Activated CD4-positive, alpha-beta memory T cell treated with anti-CD3 and anti-CD28 coated beads for 36 hours (primary cell): ENCODE measurements around the gene GNPDA2. TPM values are rescaled to one million over a fixed set of nuclear protein-coding genes. Genes with fewer than 3 reads are reported as not detected.
A peak's percentile ranks its signal among the peaks of the same experiment; 100 is the strongest.

Source experiments
- CTCF ChIA-PET: fragments of 350-600 bp; sonication (Branson Sonifier 250); formaldehyde crosslinking; loops from one replicate; lab custom pipeline; 2021; ENCODE audit warnings: antibody characterized with exemption, inconsistent platforms; lab: Charles Lee
- POLR2A ChIA-PET: fragments of 350-600 bp; sonication (Branson Sonifier 250); formaldehyde crosslinking; loops from one replicate; lab custom pipeline; 2021; ENCODE audit warnings: antibody characterized with exemption; lab: Charles Lee
- DNase-seq: peaks from one replicate; pipeline ENCODE4 v3.0.0-alpha.2; 2020
- H3K27ac Mint-ChIP-seq: one replicate; pipeline ENCODE4 v1.8.0; 2021; ENCODE audit warnings: mixed read lengths
- H3K27me3 Mint-ChIP-seq: one replicate; pipeline ENCODE4 v1.8.0; 2021; ENCODE audit warnings: mixed read lengths
- H3K36me3 Mint-ChIP-seq: one replicate; pipeline ENCODE4 v1.8.0; 2021; ENCODE audit warnings: mixed read lengths
- H3K4me1 Mint-ChIP-seq: one replicate; pipeline ENCODE4 v1.8.0; 2021; ENCODE audit warnings: low read depth, mixed read lengths
- H3K4me3 Mint-ChIP-seq: one replicate; pipeline ENCODE4 v1.8.0; 2021; ENCODE audit warnings: mild to moderate bottlenecking, mixed read lengths
- H3K9me3 Mint-ChIP-seq: one replicate; pipeline ENCODE4 v1.8.0; 2021; ENCODE audit warnings: mixed read lengths
- intact Hi-C: fragments of 100-400 bp; cut with micrococcal nuclease; formaldehyde crosslinking; loops from one replicate; pipeline ENCODE4 v1.15.1; 2023
- total RNA-seq, 2 experiments: library from RNA; stranded (reverse); gene quantifications; one replicate each; pipeline ENCODE4 v1.2.3, GENCODE V29; 2021

Gene GNPDA2
- total RNA-seq, 2 experiments from 2014 or later: 15.1 to 15.8 TPM

DNA sequence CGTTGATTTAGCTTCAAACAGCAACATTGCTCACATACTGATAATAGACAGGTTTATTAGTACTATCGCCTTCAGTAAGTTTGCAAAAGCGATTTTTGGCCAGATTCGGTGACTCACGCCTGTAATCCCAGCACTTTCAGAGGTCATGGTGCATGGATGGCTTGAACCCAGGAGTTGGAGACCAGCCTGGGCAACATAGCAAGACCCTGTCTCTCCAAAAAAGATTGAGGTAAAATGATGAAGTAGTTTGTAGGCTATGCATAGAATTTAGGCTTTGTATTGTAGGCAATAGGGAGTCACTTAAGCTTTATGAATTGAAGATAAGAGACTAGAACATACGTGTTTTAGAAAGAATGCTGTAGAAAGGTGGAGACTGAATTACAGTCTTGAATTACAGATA, 1.1 kb upstream of the GNPDA2 start:
- POLR2A ChIA-PET: interaction anchor here (2.8 kb wide), 1 partner anchor 49 kb away, joined by 30 read pairs; the partner anchor contains the start of gene GUF1
- peaks cover 33% of the 10 kb centered on the region for H3K4me1 Mint-ChIP-seq
- intact Hi-C loops: no loop called here
- peaks cover 2% of the 10 kb centered on the region for H3K27me3 Mint-ChIP-seq
- H3K36me3 Mint-ChIP-seq: no peaks in the 10 kb centered on the region
- H3K9me3 Mint-ChIP-seq: no peaks in the 10 kb centered on the region
- no peak for DNase-seq
- H3K27ac Mint-ChIP-seq: no peak overlapping the region
- CTCF ChIA-PET: no interaction called here
- H3K4me3 Mint-ChIP-seq: peak overlapping the region; percentile 92

DNA sequence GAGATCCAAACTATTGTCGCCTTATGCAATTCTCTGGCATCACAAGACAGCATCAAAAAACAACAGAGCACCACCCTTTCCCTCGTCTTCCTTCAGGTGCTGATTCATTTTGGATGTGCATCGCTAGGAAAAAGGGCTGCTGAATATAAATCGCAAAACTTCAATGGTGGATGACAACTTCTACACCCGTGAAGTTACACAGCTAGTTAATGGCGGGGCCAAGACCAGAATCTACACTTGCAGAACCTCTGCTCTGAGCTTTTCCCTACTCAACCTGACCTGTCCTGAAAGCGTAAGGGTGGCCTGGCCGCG, 674 bp downstream of the GNPDA2 start:
- DNase-seq: no peak
- Mint-ChIP-seq H3K9me3 (no peaks in the 10 kb centered on the region), H3K27ac (peak overlapping the region; percentile 85), H3K27me3 (no peaks in the 10 kb centered on the region), H3K4me3 (peak overlapping the region; percentile 92), H3K4me1 (peaks cover 39% of the 10 kb centered on the region), H3K36me3 (peaks cover 3% of the 10 kb centered on the region)
- intact Hi-C loops: loop anchor here (1.0 kb wide), 1 partner anchor 47 kb away; the partner anchor contains the start of gene GUF1
- CTCF ChIA-PET: no interaction called here
- POLR2A ChIA-PET: interaction anchor here (0.9 to 2.8 kb wide), 3 partner anchors 8 to 47 kb away, joined by 3 to 30 read pairs (median 4); partner anchors contain the start of gene GUF1

- Mint-ChIP-seq H3K4me1 (peaks cover 41% of the 10 kb centered on the region), H3K36me3 (peaks cover 3% of the 10 kb centered on the region), H3K4me3 (peak overlapping the region; percentile 92), H3K9me3 (no peaks in the 10 kb centered on the region), H3K27ac (no peak overlapping the region), H3K27me3 (no peaks in the 10 kb centered on the region)
- ChIA-PET CTCF (no interaction called here), POLR2A (interaction anchor here (0.9 to 2.8 kb wide), 2 partner anchors 43 to 46 kb away, joined by 3 to 30 read pairs; partner anchors contain the start of gene GUF1)
- DNase-seq: no peak
- intact Hi-C loops: no loop called here
Measured at GRCh38 chr4:44725166-44725565, 1.2 kb downstream of the GNPDA2 start.

DNA sequence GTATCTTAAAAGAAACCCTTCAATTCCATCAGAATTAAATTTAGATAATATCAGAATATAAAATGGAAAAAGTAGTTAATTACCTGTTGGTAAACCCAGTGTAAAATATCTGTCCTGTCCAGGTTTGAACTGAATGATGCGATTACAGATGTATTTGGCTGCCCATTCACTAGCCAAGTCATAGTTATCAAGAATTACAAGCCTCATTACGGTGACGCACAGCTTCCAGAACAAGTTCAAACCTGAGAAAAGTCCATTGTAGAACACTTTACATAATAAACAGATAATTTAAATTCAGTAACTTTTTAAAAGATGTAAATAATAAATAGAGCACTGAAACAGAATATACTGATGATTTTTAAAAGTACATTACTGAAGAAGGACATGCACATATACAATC, 4.4 kb downstream of the GNPDA2 start:
- H3K27me3 Mint-ChIP-seq: no peaks in the 10 kb centered on the region
- ChIA-PET CTCF (no interaction called here), POLR2A (no interaction called here)
- no peaks in the 10 kb centered on the region for H3K9me3 Mint-ChIP-seq
- no peak overlapping the region for H3K27ac Mint-ChIP-seq
- peaks cover 3% of the 10 kb centered on the region for H3K36me3 Mint-ChIP-seq
- no peak for DNase-seq
- H3K4me3 Mint-ChIP-seq: no peak overlapping the region
- intact Hi-C loops: no loop called here
- H3K4me1 Mint-ChIP-seq: peaks cover 44% of the 10 kb centered on the region

- intact Hi-C loops: no loop called here
- Mint-ChIP-seq H3K36me3 (peaks cover 5% of the 10 kb centered on the region), H3K27ac (no peak overlapping the region), H3K4me1 (peaks cover 39% of the 10 kb centered on the region), H3K27me3 (no peaks in the 10 kb centered on the region), H3K4me3 (no peak overlapping the region), H3K9me3 (no peaks in the 10 kb centered on the region)
- ChIA-PET POLR2A (no interaction called here), CTCF (no interaction called here)
- DNase-seq: no peak
Measured at GRCh38 chr4:44720371-44720770, 6.0 kb downstream of the GNPDA2 start.

DNA sequence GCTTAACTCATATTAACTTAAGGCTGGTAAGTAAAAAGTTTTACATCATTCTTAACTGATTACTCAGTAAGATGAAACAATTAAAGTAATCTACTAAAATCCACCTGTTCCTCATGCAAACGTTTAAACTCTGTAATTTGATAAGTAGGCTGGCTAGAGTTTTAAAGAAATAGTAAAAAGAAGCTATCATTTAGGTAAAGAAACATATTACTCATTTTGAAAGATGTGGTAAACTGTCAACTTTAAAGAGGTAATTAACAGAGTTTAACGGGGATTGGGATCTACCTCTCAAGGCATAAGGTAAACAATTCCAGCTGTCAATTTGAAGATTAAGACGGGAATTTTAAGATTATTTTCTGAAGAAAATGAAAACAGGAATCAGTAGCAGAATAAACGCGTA, 9.8 kb downstream of the GNPDA2 start:
- POLR2A ChIA-PET: no interaction called here
- Mint-ChIP-seq H3K4me1 (peaks cover 21% of the 10 kb centered on the region), H3K27ac (no peak overlapping the region), H3K4me3 (no peak overlapping the region), H3K9me3 (no peaks in the 10 kb centered on the region), H3K27me3 (no peaks in the 10 kb centered on the region), H3K36me3 (peaks cover 17% of the 10 kb centered on the region)
- CTCF ChIA-PET: no interaction called here
- intact Hi-C loops: no loop called here
- DNase-seq: no peak

GRCh38 chr4:44713125-44713524, 13.2 kb downstream of the GNPDA2 start:
- peaks cover 17% of the 10 kb centered on the region for H3K36me3 Mint-ChIP-seq
- H3K4me3 Mint-ChIP-seq: no peak overlapping the region
- CTCF ChIA-PET: no interaction called here
- H3K27ac Mint-ChIP-seq: no peak overlapping the region
- DNase-seq: no peak
- intact Hi-C loops: no loop called here
- no peaks in the 10 kb centered on the region for H3K27me3 Mint-ChIP-seq
- peaks cover 4% of the 10 kb centered on the region for H3K4me1 Mint-ChIP-seq
- no peaks in the 10 kb centered on the region for H3K9me3 Mint-ChIP-seq
- POLR2A ChIA-PET: no interaction called here

DNA sequence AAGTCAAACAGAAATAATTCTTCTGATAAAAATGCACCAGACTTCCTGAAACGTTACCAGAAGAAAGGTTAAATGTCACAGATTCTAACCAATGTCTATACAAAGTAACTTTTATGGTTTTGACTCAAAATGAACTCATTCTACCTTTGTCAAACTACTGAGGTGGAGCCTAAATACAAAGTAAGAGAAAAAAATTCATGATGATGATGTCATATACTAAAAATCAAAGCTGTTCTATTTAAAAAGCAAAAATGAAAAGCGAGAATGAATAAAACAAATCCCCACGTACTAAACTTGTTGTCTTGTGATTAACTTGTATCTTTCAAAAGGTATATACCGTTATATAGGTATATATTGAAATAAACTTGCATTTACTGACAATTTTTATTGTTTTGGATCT, 21.7 kb downstream of the GNPDA2 start:
- peaks cover 2% of the 10 kb centered on the region for H3K4me1 Mint-ChIP-seq
- POLR2A ChIA-PET: no interaction called here
- CTCF ChIA-PET: no interaction called here
- H3K4me3 Mint-ChIP-seq: no peak overlapping the region
- DNase-seq: no peak
- intact Hi-C loops: no loop called here
- H3K27ac Mint-ChIP-seq: no peak overlapping the region
- H3K27me3 Mint-ChIP-seq: no peaks in the 10 kb centered on the region
- no peaks in the 10 kb centered on the region for H3K9me3 Mint-ChIP-seq
- H3K36me3 Mint-ChIP-seq: peaks cover 28% of the 10 kb centered on the region

DNA sequence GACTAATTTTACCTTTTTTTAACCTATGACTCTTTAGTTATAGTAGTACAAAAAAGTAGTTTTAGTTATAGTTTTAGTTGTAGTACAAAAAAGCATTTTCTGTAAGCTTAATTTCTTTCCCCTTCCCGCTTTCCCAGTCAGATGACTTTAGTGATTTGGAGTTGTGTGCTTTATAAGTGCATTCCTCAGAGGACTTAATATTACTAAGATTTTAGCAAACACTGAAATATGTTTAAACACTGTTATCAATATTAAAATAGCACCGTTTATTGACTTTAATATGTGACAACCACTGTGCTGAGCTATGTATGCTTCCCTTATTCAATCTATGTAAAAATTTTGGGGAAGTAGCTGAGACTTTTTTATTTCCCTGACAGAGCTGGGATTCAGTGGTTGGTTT, 25.3 kb downstream of the GNPDA2 start:
- peaks cover 37% of the 10 kb centered on the region for H3K36me3 Mint-ChIP-seq
- no peak overlapping the region for H3K27ac Mint-ChIP-seq
- H3K27me3 Mint-ChIP-seq: no peaks in the 10 kb centered on the region
- CTCF ChIA-PET: interaction anchor here (0.6 kb wide), 1 partner anchor 10 kb away, joined by 3 read pairs; no protein-coding TSS in a partner anchor
- H3K4me3 Mint-ChIP-seq: no peak overlapping the region
- no peaks in the 10 kb centered on the region for H3K9me3 Mint-ChIP-seq
- POLR2A ChIA-PET: interaction anchor here (1.0 kb wide), 1 partner anchor 23 kb away, joined by 4 read pairs; the partner anchor contains the start of gene GUF1
- DNase-seq: no peak
- intact Hi-C loops: no loop called here
- peaks cover 2% of the 10 kb centered on the region for H3K4me1 Mint-ChIP-seq

DNA sequence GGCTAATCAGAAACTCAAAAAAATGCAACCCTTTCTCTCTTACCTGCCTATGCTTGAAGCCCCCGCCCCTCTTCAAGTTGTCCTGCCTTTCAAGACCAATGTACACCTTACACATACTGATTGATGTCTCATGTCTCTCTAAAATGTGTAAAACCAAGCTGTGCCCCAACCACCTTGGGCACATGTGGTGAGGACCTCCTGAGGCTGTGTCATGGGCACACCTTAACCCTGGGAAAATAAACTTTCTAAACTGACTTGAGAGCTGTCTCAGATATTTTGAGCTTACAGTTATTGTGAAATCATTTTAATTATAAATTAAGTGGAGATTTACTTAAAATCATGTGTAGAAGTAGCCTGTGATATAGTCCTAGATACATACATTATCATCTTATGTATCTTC, 25.9 kb downstream of the GNPDA2 start:
- Mint-ChIP-seq H3K27ac (no peak overlapping the region), H3K36me3 (peaks cover 40% of the 10 kb centered on the region), H3K4me1 (peaks cover 2% of the 10 kb centered on the region), H3K9me3 (no peaks in the 10 kb centered on the region), H3K27me3 (no peaks in the 10 kb centered on the region), H3K4me3 (no peak overlapping the region)
- intact Hi-C loops: no loop called here
- ChIA-PET POLR2A (no interaction called here), CTCF (no interaction called here)
- no peak for DNase-seq

- no peak overlapping the region for H3K27ac Mint-ChIP-seq
- intact Hi-C loops: no loop called here
- peaks cover 43% of the 10 kb centered on the region for H3K36me3 Mint-ChIP-seq
- H3K4me1 Mint-ChIP-seq: peaks cover 33% of the 10 kb centered on the region
- DNase-seq: no peak
- no peaks in the 10 kb centered on the region for H3K9me3 Mint-ChIP-seq
- no peaks in the 10 kb centered on the region for H3K27me3 Mint-ChIP-seq
- no peak overlapping the region for H3K4me3 Mint-ChIP-seq
- CTCF ChIA-PET: interaction anchor here (0.9 kb wide), 1 partner anchor 10 kb away, joined by 3 read pairs; no protein-coding TSS in a partner anchor
- POLR2A ChIA-PET: no interaction called here
Measured at GRCh38 chr4:44684648-44685047, 41.7 kb downstream of the GNPDA2 start.

DNA sequence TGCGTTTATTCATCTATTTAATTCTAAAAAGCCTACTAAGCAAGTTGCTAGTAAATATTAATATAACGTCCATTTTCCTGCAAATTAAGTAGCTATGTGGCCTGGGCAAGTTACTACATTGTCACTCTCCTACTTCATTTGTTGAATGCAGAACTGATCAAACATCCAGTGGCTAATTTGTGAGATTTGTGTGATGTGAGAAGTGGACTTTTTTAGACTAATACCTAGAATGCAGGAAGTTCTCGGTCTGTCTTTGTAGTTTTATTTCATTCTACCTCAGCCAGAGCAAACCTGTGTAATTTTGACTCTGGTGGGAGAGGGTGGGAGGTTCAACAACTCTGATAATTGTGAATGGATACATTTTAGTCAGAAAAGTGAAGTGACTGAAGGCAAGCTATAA, 47.3 kb downstream of the GNPDA2 start:
- Mint-ChIP-seq H3K4me3 (peak overlapping the region; percentile 96), H3K36me3 (peaks cover 12% of the 10 kb centered on the region), H3K9me3 (no peaks in the 10 kb centered on the region), H3K27ac (peak overlapping the region; percentile 94), H3K27me3 (no peaks in the 10 kb centered on the region), H3K4me1 (peaks cover 30% of the 10 kb centered on the region)
- POLR2A ChIA-PET: interaction anchor here (3.1 kb wide), 1 partner anchor 47 kb away, joined by 30 read pairs; the partner anchor contains the start of gene GNPDA2
- no peak for DNase-seq
- CTCF ChIA-PET: interaction anchor here (0.6 kb wide), 1 partner anchor 1065 kb away, joined by 3 read pairs; no protein-coding TSS in a partner anchor
- intact Hi-C loops: loop anchor here (2.0 kb wide), 2 partner anchors 16 to 50 kb away; no protein-coding TSS in a partner anchor
